Activated CD4-positive, alpha-beta T cell treated with anti-CD3 and anti-CD28 coated beads for 24 hours (primary cell): ENCODE data around the gene ABCA3.
A peak's percentile ranks its signal among the peaks of the same experiment; 100 is the strongest.

Experiments
- DNase-seq, 2 donors: peaks; one replicate each; pipeline ENCODE4 v3.0.0-alpha.2; 2020; ENCODE audit warnings: low read depth in 2 of 2

Gene ABCA3

GRCh38 chr16:2357331-2357730 lies 16.8 kb upstream of the ABCA3 start:
- no peak for DNase-seq

DNA sequence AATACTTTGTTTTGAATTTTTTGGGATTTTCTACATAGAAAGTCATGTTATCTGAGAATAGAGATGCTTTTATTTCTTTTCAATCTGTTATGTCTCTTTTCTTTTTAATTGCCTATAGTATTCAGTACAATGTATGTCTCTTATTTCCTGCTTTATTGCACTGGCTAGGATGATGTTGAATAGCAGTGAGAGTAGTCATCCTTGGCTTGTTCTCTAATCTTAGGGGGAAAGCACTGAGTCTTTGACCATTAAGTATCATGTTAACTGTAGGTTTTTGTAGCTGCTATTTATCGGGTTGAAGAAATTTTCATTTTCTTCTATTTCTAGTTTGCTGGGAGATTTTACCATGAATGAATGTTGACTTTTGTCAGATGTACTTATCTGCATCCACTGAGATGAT lies 10.0 kb upstream of the ABCA3 start:
- DNase-seq: no peak

DNA sequence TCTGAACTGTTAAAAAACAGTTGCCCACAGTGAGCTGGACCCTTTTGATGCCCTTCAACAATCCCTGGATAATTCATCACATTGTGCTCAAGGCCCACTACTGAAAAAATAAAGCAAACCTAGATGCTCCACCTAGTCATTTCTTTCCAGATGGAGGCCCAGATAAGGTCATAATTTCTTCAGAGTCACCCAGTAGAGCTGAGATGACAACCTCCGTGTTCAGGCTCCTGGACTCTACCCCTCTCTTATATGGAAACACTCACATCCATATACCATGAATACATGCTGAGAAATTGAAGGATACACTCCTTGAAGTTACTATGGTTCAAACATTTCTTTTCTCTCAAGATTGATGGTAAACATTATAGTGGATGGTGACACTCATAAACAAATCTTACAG lies 2.7 kb upstream of the ABCA3 start:
- DNase-seq: no peak

DNA sequence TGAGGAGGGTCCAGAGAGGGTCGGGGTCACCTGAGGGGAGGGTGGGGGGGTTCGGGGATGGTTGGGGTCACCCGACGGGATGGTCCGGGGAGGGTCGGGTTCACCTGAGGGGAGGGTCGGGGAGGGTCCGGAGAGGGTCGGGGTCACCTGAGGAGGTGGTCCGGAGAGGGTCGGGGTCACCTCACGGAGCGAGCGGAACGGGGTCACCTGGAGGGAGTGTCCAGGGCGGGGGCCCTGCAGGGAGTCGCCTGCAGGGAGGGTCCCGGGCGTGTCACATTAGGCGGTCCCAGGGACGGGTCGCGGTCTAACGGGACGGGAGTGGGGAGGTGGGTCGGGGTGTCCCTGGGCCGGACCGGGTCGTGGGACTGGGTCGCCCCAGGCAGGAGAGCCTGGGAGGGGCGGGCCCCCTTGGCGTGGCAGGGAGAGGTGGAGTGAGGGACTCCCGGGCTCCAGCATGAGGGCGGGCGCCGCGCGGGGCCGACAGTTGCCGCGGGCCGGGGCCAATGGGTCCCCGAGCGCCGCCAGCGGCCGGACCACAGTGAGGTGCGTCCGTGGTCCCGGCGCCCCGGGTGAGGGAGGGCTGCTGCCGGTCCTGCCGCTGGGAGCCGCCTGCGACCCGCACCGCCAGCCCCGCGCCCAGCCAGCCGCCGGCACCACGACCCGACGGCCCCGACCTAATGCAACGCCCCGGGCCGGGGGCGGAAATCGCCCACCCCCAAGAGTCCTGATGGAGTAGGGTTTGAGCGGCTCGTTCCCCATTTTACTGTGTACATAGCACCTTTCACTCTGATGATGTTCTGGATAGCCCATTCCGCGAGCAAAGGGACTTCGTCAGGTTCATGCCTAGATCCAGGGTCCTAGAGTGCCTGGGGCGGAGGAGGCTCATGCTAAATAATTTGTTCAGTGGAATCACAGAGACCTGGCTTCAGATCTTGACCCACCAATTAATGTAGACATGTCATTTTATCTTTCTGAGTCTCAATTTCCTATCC lies 1.2 kb upstream of the ABCA3 start:
- no peak for DNase-seq

- DNase-seq: peak in 1 of 2 donors; percentile 26
Observed at GRCh38 chr16:2339521-2340484, 725 bp downstream of the ABCA3 start.

GRCh38 chr16:2337431-2338296 lies 2.9 kb downstream of the ABCA3 start:
- DNase-seq: no peak

DNA sequence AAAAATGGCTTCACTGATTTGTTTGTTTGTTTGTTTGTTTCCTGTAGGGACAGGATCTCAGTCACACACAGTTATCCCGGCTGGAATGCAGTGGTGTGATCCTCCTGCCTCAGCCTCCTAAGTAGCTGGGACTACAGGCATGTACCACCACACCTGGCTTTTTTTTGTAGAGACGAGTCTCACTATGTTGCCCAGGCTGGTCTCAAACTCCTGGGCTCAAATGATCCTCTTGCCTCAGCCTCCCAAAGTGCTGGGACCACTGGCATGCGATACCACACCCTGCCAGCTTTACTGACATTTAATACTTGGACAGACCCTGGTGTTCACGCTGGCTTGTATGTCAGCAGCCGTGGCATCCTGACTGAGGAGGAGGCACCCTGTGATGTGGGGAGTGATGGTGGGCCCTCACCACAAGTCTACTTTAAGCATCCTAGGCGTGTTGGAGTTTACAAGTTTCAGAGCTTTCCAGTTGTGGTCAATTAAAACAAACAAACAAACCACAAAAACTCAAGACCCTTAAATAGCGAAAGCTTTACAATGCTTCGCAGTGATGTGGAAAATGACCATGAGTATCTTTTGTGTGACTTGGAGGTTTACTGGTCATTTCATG lies 5.1 kb downstream of the ABCA3 start:
- DNase-seq: no peak

- no peak for DNase-seq
Observed at GRCh38 chr16:2333772-2334379, 6.7 kb downstream of the ABCA3 start.

DNA sequence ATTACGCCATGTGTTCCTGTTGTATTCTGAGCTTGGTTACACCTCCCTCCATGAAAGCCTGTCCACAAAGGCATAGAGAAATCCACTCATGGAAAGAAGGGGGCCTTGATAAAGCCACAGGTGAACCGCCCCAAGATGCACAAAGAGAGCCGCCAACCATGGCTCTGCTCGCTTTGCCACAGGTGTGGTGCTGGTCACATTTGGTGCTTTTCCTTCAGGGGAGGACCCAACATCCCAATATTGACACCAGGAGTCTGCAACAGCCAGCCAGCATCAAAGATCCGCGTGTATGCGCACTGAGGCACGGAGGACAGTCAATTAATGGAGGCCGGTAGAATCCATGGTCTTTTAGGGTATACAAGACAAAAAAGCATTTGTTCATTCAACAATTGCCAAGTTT lies 7.3 kb downstream of the ABCA3 start:
- no peak for DNase-seq

- no peak for DNase-seq
Observed at GRCh38 chr16:2331931-2332267, 8.6 kb downstream of the ABCA3 start.

GRCh38 chr16:2331199-2331930 lies 9.2 kb downstream of the ABCA3 start:
- DNase-seq: no peak

- DNase-seq: no peak
Observed at GRCh38 chr16:2329532-2329931, 11.0 kb downstream of the ABCA3 start.

DNA sequence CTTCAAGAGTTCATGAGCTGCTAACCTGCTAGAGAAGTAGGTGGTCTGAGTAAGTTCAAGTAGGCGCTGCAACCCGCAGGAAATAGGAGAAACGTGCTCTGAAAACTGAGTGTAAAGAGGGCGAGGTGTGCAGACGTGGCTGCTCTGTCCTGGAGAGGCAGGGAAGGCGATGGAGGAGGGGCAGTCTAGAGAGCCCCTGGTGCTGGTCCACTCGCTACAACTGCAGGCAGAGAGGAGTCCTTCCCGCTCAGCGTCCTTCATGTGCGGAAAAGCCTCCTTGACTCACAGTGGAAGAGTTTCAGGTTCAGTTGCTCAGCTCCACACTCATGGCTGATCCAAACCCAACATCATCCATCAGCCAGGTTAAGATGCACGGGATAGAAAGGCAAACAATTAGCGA lies 12.1 kb downstream of the ABCA3 start:
- no peak for DNase-seq

DNA sequence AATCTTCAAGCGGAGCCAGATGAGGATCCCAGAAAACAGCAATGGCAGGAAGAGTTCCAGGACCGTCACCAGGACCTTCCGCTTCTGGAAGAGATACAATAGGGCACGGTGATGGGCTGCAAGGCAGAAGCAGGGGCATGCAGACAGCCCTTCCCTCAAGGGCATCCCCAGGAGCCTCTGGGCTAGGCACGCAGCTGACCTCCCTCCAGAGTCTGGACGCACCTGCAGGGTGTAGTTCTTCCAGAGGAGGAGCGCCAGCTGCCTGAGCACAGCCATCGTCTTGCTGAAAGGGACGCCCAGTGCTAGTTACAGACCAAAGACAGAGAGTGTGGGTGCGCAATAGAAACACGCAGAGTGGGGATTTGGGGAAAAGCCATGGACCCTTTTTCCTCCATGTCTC lies 14.3 kb downstream of the ABCA3 start:
- DNase-seq: no peak

DNA sequence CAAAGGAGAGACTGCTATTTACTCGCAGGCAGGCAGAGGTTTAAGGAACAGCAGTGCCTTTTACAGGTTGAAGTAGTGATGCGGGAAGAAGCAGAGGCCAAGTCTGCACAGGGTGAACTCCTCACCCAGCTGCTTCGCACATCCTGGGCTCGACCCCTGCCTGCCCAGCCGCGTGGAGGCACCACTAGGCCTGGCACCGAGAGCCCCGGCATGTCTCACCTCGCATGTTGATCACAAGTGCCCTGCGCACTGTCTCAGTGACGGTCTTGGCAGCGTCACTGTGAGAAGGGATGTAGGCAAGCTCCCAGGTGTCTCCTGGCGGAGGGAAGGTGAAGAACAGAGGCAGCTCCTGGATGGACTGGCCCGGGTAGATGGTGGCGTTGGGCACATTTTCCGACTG lies 14.7 kb downstream of the ABCA3 start:
- no peak for DNase-seq

GRCh38 chr16:2325181-2325580 lies 15.3 kb downstream of the ABCA3 start:
- DNase-seq: no peak

DNA sequence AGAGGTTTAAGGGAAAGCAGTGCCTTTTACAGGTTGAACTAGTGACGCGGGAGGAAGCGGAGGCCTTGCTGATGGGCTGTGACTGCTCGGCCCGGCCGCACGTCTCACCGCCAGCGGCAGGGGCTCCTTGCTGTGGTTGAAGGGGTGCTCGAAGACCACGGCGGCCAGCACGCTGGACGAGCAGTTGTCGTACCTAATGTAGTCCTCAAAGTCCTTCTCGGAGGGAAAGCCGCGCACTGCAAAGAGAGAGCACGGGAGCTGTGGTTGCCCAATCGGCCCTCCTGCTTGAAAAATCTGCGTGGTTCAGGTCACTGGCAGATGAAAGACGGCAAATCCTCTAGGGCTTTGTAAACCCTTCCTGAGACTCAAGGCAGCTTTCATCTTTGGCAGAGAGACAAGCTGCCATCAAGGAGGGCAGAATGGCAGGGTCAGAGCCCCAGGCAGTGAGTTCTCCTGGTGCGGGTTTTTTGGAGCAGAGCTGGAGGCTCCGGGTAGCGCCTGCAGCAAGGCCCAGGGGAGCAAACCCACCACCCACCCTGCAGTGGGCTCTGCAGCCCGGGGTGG lies 16.1 kb downstream of the ABCA3 start:
- no peak for DNase-seq

- no peak for DNase-seq
Observed at GRCh38 chr16:2323701-2324100, 16.8 kb downstream of the ABCA3 start.

DNA sequence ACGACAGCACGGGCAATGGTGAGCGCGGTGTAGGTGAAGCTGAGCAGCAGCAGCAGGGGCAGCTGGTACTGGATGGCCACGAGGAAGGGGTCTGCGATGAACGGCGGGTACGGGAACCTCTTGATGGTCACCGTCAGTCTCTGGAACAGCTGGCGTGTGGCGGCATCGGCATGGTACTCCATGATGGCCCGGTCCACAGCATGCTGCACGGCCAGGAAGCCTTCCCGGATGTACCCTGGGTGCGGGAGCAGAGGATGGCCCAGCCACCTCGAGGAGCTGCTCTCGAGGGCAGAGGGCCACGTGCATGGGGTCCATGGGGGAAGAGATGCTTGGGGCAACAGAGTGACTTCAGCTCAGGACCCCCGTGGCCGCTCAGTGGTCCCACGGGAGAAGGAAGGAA lies 20.9 kb downstream of the ABCA3 start:
- no peak for DNase-seq
